ENCODE data around the gene CLVS2.

DNA sequence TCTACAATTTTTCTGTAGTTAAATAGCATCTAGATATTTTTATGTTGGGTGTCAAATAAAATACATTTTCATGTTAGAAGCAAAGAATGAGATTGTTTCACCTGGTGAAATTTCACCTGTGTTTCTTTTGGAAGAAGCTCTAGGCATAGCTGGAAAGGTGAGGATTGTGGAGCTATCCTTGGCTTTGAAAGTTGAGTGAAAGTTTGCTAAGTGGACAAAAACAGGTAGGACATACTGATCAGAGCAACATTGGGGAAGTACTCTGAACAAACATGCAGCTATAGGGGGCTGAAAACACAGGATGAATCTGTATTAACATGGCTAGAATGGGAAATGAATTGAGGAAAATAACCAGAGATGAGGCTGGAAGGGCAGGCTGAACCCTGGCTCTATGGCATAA lies 18.8 kb downstream of the CLVS2 start:
- no peak for TF ChIP-seq GATA2 (IDR thresholded peaks at IDR 0.05; ENCODE audit: low read depth, low read length)
- TF ChIP-seq GATA3 (IDR thresholded peaks at IDR 0.05; ENCODE audit: low read depth, low read length), result no peak
